K562 (cell line): ENCODE measurements around the gene STX1A. TPM values are rescaled to one million over a fixed set of nuclear protein-coding genes. Genes with fewer than 3 reads are reported as not detected.
A peak's percentile ranks its signal among the peaks of the same experiment; 100 is the strongest.

Experiments used
- ARID1B ChIP-seq: fragments of 450-650 bp; IDR thresholded peaks from 2 replicates; pipeline ENCODE4 v1.6.1; 2016; ENCODE audit warnings: antibody characterized with exemption, mild to moderate bottlenecking, inconsistent platforms
- ELF1 ChIP-seq: fragments of 200-800 bp; sonication (Bioruptor generic); IDR thresholded peaks from 2 replicates; pipeline ENCODE4 v1.6.1; 2016; ENCODE audit warnings: missing genetic modification characterization, missing compliant biosample characterization
- ETV5 ChIP-seq: sonication (generic); formaldehyde crosslinking; IDR thresholded peaks from 2 replicates; pipeline ENCODE4 v1.4.0; 2020; ENCODE audit warnings: low read depth, mild to moderate bottlenecking, missing genetic modification reagents
- EWSR1 ChIP-seq: fragments of 450-650 bp; IDR thresholded peaks from 2 replicates; pipeline ENCODE4 v1.6.1; 2018; ENCODE audit warnings: borderline replicate concordance, mild to moderate bottlenecking, low read depth, moderate library complexity; ENCODE audit not compliant: partially characterized antibody
- FOXP4 ChIP-seq: sonication (generic); formaldehyde crosslinking; IDR thresholded peaks from 2 replicates; pipeline ENCODE4 v1.8.0; 2022; ENCODE audit warnings: mild to moderate bottlenecking, missing genetic modification reagents, borderline replicate concordance
- GABPB1 ChIP-seq: sonication (generic); formaldehyde crosslinking; IDR thresholded peaks from 2 replicates; pipeline ENCODE4 v1.8.0; 2022; ENCODE audit warnings: mild to moderate bottlenecking, missing genetic modification reagents
- HEY1 ChIP-seq: fragments of 250-450 bp; sonication (Bioruptor Pico); IDR thresholded peaks from 2 replicates; pipeline ENCODE4 v1.5.0; 2020; ENCODE audit warnings: mild to moderate bottlenecking, moderate library complexity, borderline replicate concordance
- HMGXB4 ChIP-seq: sonication (generic); formaldehyde crosslinking; IDR thresholded peaks from 2 replicates; pipeline ENCODE4 v1.8.1; 2023; ENCODE audit warnings: mild to moderate bottlenecking, missing genetic modification reagents
- HSF4 ChIP-seq: fragments of 250-450 bp; sonication (Bioruptor Pico); IDR thresholded peaks from 2 replicates; pipeline ENCODE4 v2.1.2; 2022; ENCODE audit warnings: mild to moderate bottlenecking, moderate library complexity, borderline replicate concordance
- IRF2 ChIP-seq: sonication (generic); formaldehyde crosslinking; IDR thresholded peaks from 2 replicates; pipeline ENCODE4 v1.8.1; 2022; ENCODE audit warnings: mild to moderate bottlenecking, missing genetic modification reagents
- KDM5B ChIP-seq: fragments of 200-600 bp; sonication (generic); IDR thresholded peaks from 2 replicates; pipeline ENCODE4 v1.6.1; 2012; ENCODE audit warnings: low read depth, mild to moderate bottlenecking, moderate library complexity, low read length, control low read depth, inconsistent platforms; ENCODE audit not compliant: insufficient replicate concordance
- MAFG ChIP-seq: fragments of 450-650 bp; conservative IDR thresholded peaks from 2 replicates; pipeline ENCODE4 v1.6.1; 2016; ENCODE audit warnings: missing genetic modification characterization, missing compliant biosample characterization
- MTA3 ChIP-seq: fragments of 450-650 bp; formaldehyde crosslinking; IDR thresholded peaks from 2 replicates; pipeline ENCODE4 v1.6.1; 2017; ENCODE audit warnings: mild to moderate bottlenecking, borderline replicate concordance
- NRF1 ChIP-seq, 2 experiments: fragments of 450-650 bp; IDR thresholded peaks in 1 of 2; conservative IDR thresholded peaks in 1 of 2; 2 replicates each; pipeline ENCODE4 v1.6.1; 2014; ENCODE audit warnings: mild to moderate bottlenecking in 2 of 2
- RB1 ChIP-seq: fragments of 450-650 bp; IDR thresholded peaks from 2 replicates; pipeline ENCODE4 v1.6.1; 2017; ENCODE audit warnings: low read depth, mild to moderate bottlenecking
- SMAD3 ChIP-seq: fragments of 450-650 bp; formaldehyde crosslinking; conservative IDR thresholded peaks from 2 replicates; pipeline ENCODE4 v1.4.0; 2020; ENCODE audit warnings: mild to moderate bottlenecking
- SP1 ChIP-seq: sonication (generic); formaldehyde crosslinking; IDR thresholded peaks from 2 replicates; pipeline ENCODE4 v1.8.1; 2022; ENCODE audit warnings: mild to moderate bottlenecking, missing genetic modification reagents
- THRAP3 ChIP-seq: fragments of 450-650 bp; IDR thresholded peaks from 2 replicates; pipeline ENCODE4 v1.6.1; 2016; ENCODE audit warnings: mild to moderate bottlenecking, inconsistent platforms, borderline replicate concordance
- ZBTB34 ChIP-seq: fragments of 250-450 bp; sonication (Bioruptor Pico); IDR thresholded peaks from 2 replicates; pipeline ENCODE4 v1.8.0; 2021; ENCODE audit warnings: mild to moderate bottlenecking, moderate library complexity
- ZNF395 ChIP-seq: fragments of 200-800 bp; sonication (Bioruptor generic); IDR thresholded peaks from 2 replicates; pipeline ENCODE4 v1.6.1; 2017; ENCODE audit warnings: missing genetic modification characterization, missing compliant biosample characterization
- polyA plus RNA-seq, 8 experiments: library from polyadenylated mRNA; depleted of rRNA in 4 of 8; stranded (reverse) in 5 of 8; unstranded in 3 of 8; fragments of >200 nt; fragmentation: Nextera tagmentation in 2 of 8; fragmentation: Illumina TruSeq in 1 of 8; extraction: Ambion mirVana in 2 of 8; extraction: Trizol in 1 of 8; gene quantifications; 2 replicates each; pipeline versions ENCODE4 v1.2.1 to v1.2.3, GENCODE V29; 2011 to 2014; ENCODE audit warnings: inconsistent platforms in 1 of 8, missing spikeins in 1 of 8
- total RNA-seq, 7 experiments: library from RNA; depleted of rRNA in 6 of 7; stranded (reverse); fragments of >200 nt in 6 of 7; fragmentation: Illumina TruSeq in 2 of 7; extraction: Trizol in 2 of 7; gene quantifications; 2 replicates each; pipeline versions ENCODE4 v1.2.1 to v1.2.3, GENCODE V29; 2011 to 2021; ENCODE audit warnings: low replicate concordance in 1 of 7

Gene STX1A
- total and polyA plus RNA-seq, 9 of the 15 experiments (the other 6 are each of a cell fraction or from before 2014, with no cell fraction given), result 0.04 to 15.1 (median 6.3) TPM

GRCh38 chr7:73683788-73684693 is 35.4 kb downstream of the STX1A start (continued):
- no peak for TF ChIP-seq HMGXB4 (CRISPR knock-in tag)
- no peak for TF ChIP-seq HEY1 (CRISPR knock-in tag)
- no peak for TF ChIP-seq MTA3
- 0 out of 2 replicates have a peak, but pooled peaks have one; percentile 2 for TF ChIP-seq GABPB1 (CRISPR knock-in tag)
- TF ChIP-seq IRF2 (CRISPR knock-in tag), result no peak
- TF ChIP-seq SP1, result no peak
- no peak for TF ChIP-seq THRAP3
- TF ChIP-seq ETV5, result no peak
- 0 out of 2 replicates have a peak, but pooled peaks have one; percentile 83 for TF ChIP-seq ZNF395 (CRISPR knock-in tag)
- no peak for TF ChIP-seq RB1
- TF ChIP-seq HSF4, result no peak
- TF ChIP-seq NRF1 (conservative IDR thresholded peaks at IDR 0.05 in 1 of 2, IDR thresholded peaks at IDR 0.05 in 1 of 2), result no peak
- no peak for TF ChIP-seq ZBTB34 (CRISPR knock-in tag)
- TF ChIP-seq EWSR1, result no peak
- no peak for TF ChIP-seq MAFG (tag)
- peak; percentile 2; the same call in 1 of the 2 replicates for TF ChIP-seq ELF1 (tag)
- no peak for TF ChIP-seq ARID1B
- TF ChIP-seq KDM5B, result no peak
- TF ChIP-seq SMAD3 (CRISPR knock-in tag), result no peak
- TF ChIP-seq FOXP4 (CRISPR knock-in tag), result no peak
